Mesothelial cell of epicardium (in vitro differentiated cells): ENCODE results near the gene TBRG4. TPM values are rescaled to one million over a fixed set of nuclear protein-coding genes. Genes with fewer than 3 reads are reported as not detected.

ENCODE experiments used
- DNase-seq, 2 experiments: peaks; one replicate each; pipeline ENCODE4 v3.0.0; 2021; ENCODE audit warnings: low spot score in 2 of 2; ENCODE audit not compliant: unreplicated experiment in 2 of 2
- H3K27ac Mint-ChIP-seq: 2 replicates; pipeline ENCODE4 v1.8.0; 2021; ENCODE audit warnings: mixed read lengths
- H3K27me3 Mint-ChIP-seq: 2 replicates; pipeline ENCODE4 v1.8.0; 2021; ENCODE audit warnings: low read depth, mixed read lengths
- H3K36me3 Mint-ChIP-seq: 2 replicates; pipeline ENCODE4 v1.8.0; 2021; ENCODE audit warnings: mixed read lengths
- H3K4me1 Mint-ChIP-seq: 2 replicates; pipeline ENCODE4 v1.8.0; 2021; ENCODE audit warnings: mixed read lengths
- H3K4me3 Mint-ChIP-seq: 2 replicates; pipeline ENCODE4 v1.8.0; 2021; ENCODE audit warnings: mild to moderate bottlenecking, moderate library complexity, mixed read lengths
- H3K9me3 Mint-ChIP-seq: 2 replicates; pipeline ENCODE4 v1.8.0; 2021; ENCODE audit warnings: mixed read lengths
- CTCF ChIP-seq: fragments of 200-600 bp; sonication (generic); IDR thresholded peaks from one replicate; pipeline ENCODE4 v1.5.0; 2021; ENCODE audit warnings: antibody characterized with exemption; ENCODE audit not compliant: unreplicated experiment
- total RNA-seq: library from RNA; stranded (reverse); gene quantifications from 3 replicates; pipeline ENCODE4 v1.2.1, GENCODE V29; 2021

Gene TBRG4
- total RNA-seq, 1 donor from 2014 or later: 68.1 TPM

GRCh38 chr7:45125193-45125904 is 13.9 kb upstream of the TBRG4 start:
- Mint-ChIP-seq H3K9me3 (no peaks in the 10 kb centered on the region), H3K4me3 (no peak overlapping the region), H3K4me1 (no peaks in the 10 kb centered on the region), H3K27ac (no peak overlapping the region), H3K27me3 (peaks cover 2% of the 10 kb centered on the region), H3K36me3 (no peaks in the 10 kb centered on the region)
- no peak for TF ChIP-seq CTCF
- no peak for DNase-seq

- H3K27me3 Mint-ChIP-seq: peaks cover 3% of the 10 kb centered on the region
- H3K9me3 Mint-ChIP-seq: no peaks in the 10 kb centered on the region
- no peak for TF ChIP-seq CTCF
- DNase-seq: no peak
- H3K36me3 Mint-ChIP-seq: no peaks in the 10 kb centered on the region
- H3K27ac Mint-ChIP-seq: no peak overlapping the region
- no peak overlapping the region for H3K4me3 Mint-ChIP-seq
- no peaks in the 10 kb centered on the region for H3K4me1 Mint-ChIP-seq
Measured at GRCh38 chr7:45123913-45124710, 12.6 kb upstream of the TBRG4 start.

- peaks cover 7% of the 10 kb centered on the region for H3K27me3 Mint-ChIP-seq
- no peak overlapping the region for H3K27ac Mint-ChIP-seq
- no peaks in the 10 kb centered on the region for H3K36me3 Mint-ChIP-seq
- H3K4me1 Mint-ChIP-seq: no peaks in the 10 kb centered on the region
- no peaks in the 10 kb centered on the region for H3K9me3 Mint-ChIP-seq
- no peak for DNase-seq
- TF ChIP-seq CTCF: no peak
- H3K4me3 Mint-ChIP-seq: no peak overlapping the region
Measured at GRCh38 chr7:45122975-45123860, 11.7 kb upstream of the TBRG4 start.

- H3K9me3 Mint-ChIP-seq: no peaks in the 10 kb centered on the region
- H3K4me1 Mint-ChIP-seq: no peaks in the 10 kb centered on the region
- no peaks in the 10 kb centered on the region for H3K36me3 Mint-ChIP-seq
- no peak overlapping the region for H3K4me3 Mint-ChIP-seq
- no peak overlapping the region for H3K27ac Mint-ChIP-seq
- peaks cover 37% of the 10 kb centered on the region for H3K27me3 Mint-ChIP-seq
- no peak for TF ChIP-seq CTCF
- no peak for DNase-seq
Measured at GRCh38 chr7:45119550-45119949, 8.1 kb upstream of the TBRG4 start.

GRCh38 chr7:45118889-45119331 is 7.4 kb upstream of the TBRG4 start:
- Mint-ChIP-seq H3K27ac (no peak overlapping the region), H3K36me3 (no peaks in the 10 kb centered on the region), H3K27me3 (peaks cover 43% of the 10 kb centered on the region), H3K4me3 (no peak overlapping the region), H3K4me1 (no peaks in the 10 kb centered on the region), H3K9me3 (no peaks in the 10 kb centered on the region)
- TF ChIP-seq CTCF: no peak
- no peak for DNase-seq
